Subcutaneous abdominal adipose tissue (tissue), 5 donors: ENCODE results near the gene PAK6.
A peak's percentile ranks its signal among the peaks of the same experiment; 100 is the strongest.

ENCODE experiments used
- H3K27ac ChIP-seq: one replicate; pipeline ENCODE4 v1.7.0; 2013; ENCODE audit warnings: low read depth, mild to moderate bottlenecking, inconsistent platforms, low read length, moderate library complexity
- H3K27me3 ChIP-seq, 5 donors: one replicate each; pipeline ENCODE4 v1.7.0; 2013; ENCODE audit warnings: low read length in 5 of 5, inconsistent platforms in 1 of 5; ENCODE audit not compliant: control insufficient read depth in 5 of 5, insufficient read depth in 4 of 5
- H3K36me3 ChIP-seq, 5 donors: one replicate each; pipeline ENCODE4 v1.7.0; 2013; ENCODE audit warnings: low read length in 5 of 5; ENCODE audit not compliant: control insufficient read depth in 5 of 5, insufficient read depth in 5 of 5
- H3K4me1 ChIP-seq, 5 donors: one replicate each; pipeline ENCODE4 v1.7.0; 2013; ENCODE audit warnings: low read length in 5 of 5, mild to moderate bottlenecking in 3 of 5, moderate library complexity in 1 of 5; ENCODE audit not compliant: control insufficient read depth in 5 of 5, insufficient read depth in 5 of 5
- H3K4me3 ChIP-seq, 5 donors: one replicate each; pipeline ENCODE4 v1.7.0; 2013; ENCODE audit warnings: low read length in 5 of 5, low read depth in 1 of 5
- H3K9ac ChIP-seq, 5 donors: one replicate each; pipeline ENCODE4 v1.7.0; 2013; ENCODE audit warnings: low read length in 5 of 5, mild to moderate bottlenecking in 4 of 5, moderate library complexity in 3 of 5
- H3K9me3 ChIP-seq, 5 donors: one replicate each; pipeline ENCODE4 v1.7.0; 2013; ENCODE audit warnings: low read length in 5 of 5; ENCODE audit not compliant: control insufficient read depth in 5 of 5
- donor health status: healthy.
- donor health status: healthy.
- donor health status: healthy.
- donor health status: healthy.
- donor health status: healthy.

Gene PAK6

GRCh38 chr15:40266828-40267304 lies 28.0 kb downstream of the PAK6 start:
- Histone ChIP-seq H3K27ac (no peak overlapping the region), H3K36me3 (no peaks in the 10 kb centered on the region), H3K27me3 (peaks cover 2 to 18% (median 10%) of the 10 kb centered on the region in 5 donors), H3K4me3 (no peak overlapping the region), H3K4me1 (peaks cover 0 to 7% (median 0%) of the 10 kb centered on the region in 5 donors), H3K9ac (no peak overlapping the region), H3K9me3 (no peaks in the 10 kb centered on the region)

- H3K9ac ChIP-seq = no peak overlapping the region
- no peaks in the 10 kb centered on the region for H3K36me3 ChIP-seq
- H3K4me3 ChIP-seq = no peak overlapping the region
- H3K27ac ChIP-seq = no peak overlapping the region
- H3K27me3 ChIP-seq = peaks cover 2 to 18% (median 10%) of the 10 kb centered on the region in 5 donors
- H3K4me1 ChIP-seq = peaks cover 0 to 7% (median 0%) of the 10 kb centered on the region in 5 donors
- no peaks in the 10 kb centered on the region for H3K9me3 ChIP-seq
These were observed 28.8 kb downstream of the PAK6 start for GRCh38 chr15:40267670-40268069.

DNA sequence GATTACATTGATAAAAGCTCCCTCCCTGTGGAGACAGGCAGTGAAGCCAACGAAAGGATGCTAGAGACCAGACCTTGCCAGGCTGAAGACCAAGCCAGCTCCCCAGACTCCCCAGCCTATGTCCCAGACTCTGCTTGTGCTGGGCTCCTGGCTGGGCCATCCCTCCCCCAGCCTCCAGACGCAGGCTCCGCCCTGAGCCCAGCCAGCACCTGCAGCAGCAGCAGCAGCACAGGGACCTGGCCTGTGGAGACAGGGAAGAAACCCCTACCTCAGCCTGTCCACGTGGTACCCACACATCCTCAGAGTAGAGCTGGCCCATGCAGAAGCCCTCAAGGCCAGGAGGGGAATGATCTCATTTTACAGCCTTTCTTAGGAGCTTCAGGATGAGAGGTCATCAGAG lies 30.7 kb downstream of the PAK6 start:
- Histone ChIP-seq H3K36me3 (no peaks in the 10 kb centered on the region), H3K4me1 (peaks cover 0 to 7% (median 0%) of the 10 kb centered on the region in 5 donors), H3K27ac (no peak overlapping the region)

GRCh38 chr15:40270246-40270995 lies 31.6 kb downstream of the PAK6 start:
- Histone ChIP-seq H3K36me3 (no peaks in the 10 kb centered on the region), H3K4me1 (peaks cover 0 to 10% (median 0%) of the 10 kb centered on the region in 5 donors), H3K9me3 (no peaks in the 10 kb centered on the region), H3K27me3 (peaks cover 2 to 14% (median 7%) of the 10 kb centered on the region in 5 donors), H3K4me3 (no peak overlapping the region), H3K27ac (no peak overlapping the region), H3K9ac (peak overlapping the region in 1 of 5 donors; percentile 8)

More for the DNA sequence above, 30.7 kb downstream of the PAK6 start:
- H3K27me3 ChIP-seq = peaks cover 2 to 14% (median 10%) of the 10 kb centered on the region in 5 donors
- H3K9me3 ChIP-seq = no peaks in the 10 kb centered on the region
- H3K4me3 ChIP-seq = no peak overlapping the region
- peak overlapping the region in 1 of 5 donors; percentile 8 for H3K9ac ChIP-seq

- Histone ChIP-seq H3K27ac (no peak overlapping the region), H3K27me3 (peaks cover 0 to 6% (median 0%) of the 10 kb centered on the region in 5 donors), H3K9me3 (no peaks in the 10 kb centered on the region), H3K4me3 (no peak overlapping the region), H3K9ac (no peak overlapping the region), H3K4me1 (peaks cover 0 to 14% (median 0%) of the 10 kb centered on the region in 5 donors), H3K36me3 (no peaks in the 10 kb centered on the region)
These were observed 33.0 kb downstream of the PAK6 start for GRCh38 chr15:40271685-40272484.

DNA sequence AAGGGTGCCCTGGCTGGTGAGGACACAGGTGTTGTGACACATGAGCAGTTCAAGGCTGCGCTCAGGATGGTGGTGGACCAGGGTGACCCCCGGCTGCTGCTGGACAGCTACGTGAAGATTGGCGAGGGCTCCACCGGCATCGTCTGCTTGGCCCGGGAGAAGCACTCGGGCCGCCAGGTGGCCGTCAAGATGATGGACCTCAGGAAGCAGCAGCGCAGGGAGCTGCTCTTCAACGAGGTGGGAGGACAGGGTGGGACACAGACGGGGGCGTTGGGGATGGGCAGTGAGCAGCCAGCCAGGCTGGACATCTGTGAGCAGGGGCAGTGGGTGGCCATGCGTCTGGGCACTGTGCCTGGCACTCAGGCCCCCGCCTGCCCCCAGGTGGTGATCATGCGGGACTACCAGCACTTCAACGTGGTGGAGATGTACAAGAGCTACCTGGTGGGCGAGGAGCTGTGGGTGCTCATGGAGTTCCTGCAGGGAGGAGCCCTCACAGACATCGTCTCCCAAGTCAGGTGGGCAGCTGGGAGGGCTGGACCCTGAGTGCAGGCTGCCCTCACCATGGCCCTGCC lies 33.7 kb downstream of the PAK6 start:
- Histone ChIP-seq H3K36me3 (no peaks in the 10 kb centered on the region), H3K4me3 (no peak overlapping the region), H3K9me3 (no peaks in the 10 kb centered on the region), H3K4me1 (peaks cover 0 to 21% (median under 1%) of the 10 kb centered on the region in 5 donors), H3K27me3 (peaks cover 0 to 7% (median 2%) of the 10 kb centered on the region in 5 donors), H3K9ac (no peak overlapping the region), H3K27ac (no peak overlapping the region)

DNA sequence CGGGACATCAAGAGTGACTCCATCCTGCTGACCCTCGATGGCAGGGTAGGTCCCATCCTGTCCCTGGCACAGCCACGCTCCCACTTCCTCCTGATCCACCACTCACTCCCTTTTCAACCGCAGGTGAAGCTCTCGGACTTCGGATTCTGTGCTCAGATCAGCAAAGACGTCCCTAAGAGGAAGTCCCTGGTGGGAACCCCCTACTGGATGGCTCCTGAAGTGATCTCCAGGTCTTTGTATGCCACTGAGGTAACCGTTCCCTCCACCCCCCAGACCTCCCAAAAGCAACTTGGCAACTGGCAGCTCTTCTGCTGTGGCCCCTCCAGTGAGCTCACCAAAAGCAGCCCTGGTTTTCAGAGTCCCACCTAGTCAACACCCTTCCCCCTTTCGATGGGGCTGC lies 34.6 kb downstream of the PAK6 start:
- Histone ChIP-seq H3K36me3 (no peaks in the 10 kb centered on the region), H3K4me3 (no peak overlapping the region), H3K27me3 (peaks cover 0 to 15% (median 10%) of the 10 kb centered on the region in 5 donors), H3K4me1 (peaks cover 0 to 27% (median 8%) of the 10 kb centered on the region in 5 donors), H3K9ac (no peak overlapping the region), H3K9me3 (no peaks in the 10 kb centered on the region), H3K27ac (no peak overlapping the region)

GRCh38 chr15:40274350-40275274 lies 35.7 kb downstream of the PAK6 start:
- no peaks in the 10 kb centered on the region for H3K9me3 ChIP-seq
- H3K4me1 ChIP-seq = peaks cover 1 to 38% (median 12%) of the 10 kb centered on the region in 5 donors
- no peak overlapping the region for H3K27ac ChIP-seq
- H3K36me3 ChIP-seq = no peaks in the 10 kb centered on the region
- H3K27me3 ChIP-seq = peaks cover 3 to 26% (median 19%) of the 10 kb centered on the region in 5 donors
- H3K4me3 ChIP-seq = no peak overlapping the region
- H3K9ac ChIP-seq = no peak overlapping the region

DNA sequence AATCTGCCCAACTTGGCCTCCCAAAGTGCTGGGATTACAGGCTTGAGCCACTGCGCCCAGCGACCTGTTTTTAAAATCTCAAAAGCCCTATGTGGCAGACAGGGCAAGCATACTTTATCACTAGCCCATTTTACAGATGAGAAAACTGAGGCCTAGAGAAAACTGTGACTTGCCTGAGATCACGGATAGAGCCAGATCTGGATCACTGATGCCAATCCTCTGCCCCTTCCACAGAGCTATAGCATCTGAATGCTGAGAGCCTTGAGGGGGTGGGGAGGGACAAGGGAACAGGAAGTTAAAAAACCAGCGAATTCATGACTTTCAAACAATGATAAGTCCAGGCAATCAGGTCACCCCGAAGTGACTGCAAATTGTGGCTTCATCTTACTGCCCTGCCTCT lies 36.7 kb downstream of the PAK6 start:
- peaks cover 7 to 36% (median 25%) of the 10 kb centered on the region in 5 donors for H3K27me3 ChIP-seq
- H3K4me3 ChIP-seq = no peak overlapping the region
- peaks cover 1 to 44% (median 19%) of the 10 kb centered on the region in 5 donors for H3K4me1 ChIP-seq
- H3K9ac ChIP-seq = no peak overlapping the region
- H3K9me3 ChIP-seq = no peaks in the 10 kb centered on the region
- no peak overlapping the region for H3K27ac ChIP-seq
- H3K36me3 ChIP-seq = no peaks in the 10 kb centered on the region
